ENCODE measurements around the gene SPATA45. TPM values are rescaled to one million over a fixed set of nuclear protein-coding genes. Genes with fewer than 3 reads are reported as not detected.
"Not testable (repeated sequence)": the region's sequence is repeated elsewhere in the genome, so short reads cannot be mapped to it uniquely, and the experiment has no call there.

Gene SPATA45
- total and polyA plus RNA-seq, 5 donors: not detected

DNA sequence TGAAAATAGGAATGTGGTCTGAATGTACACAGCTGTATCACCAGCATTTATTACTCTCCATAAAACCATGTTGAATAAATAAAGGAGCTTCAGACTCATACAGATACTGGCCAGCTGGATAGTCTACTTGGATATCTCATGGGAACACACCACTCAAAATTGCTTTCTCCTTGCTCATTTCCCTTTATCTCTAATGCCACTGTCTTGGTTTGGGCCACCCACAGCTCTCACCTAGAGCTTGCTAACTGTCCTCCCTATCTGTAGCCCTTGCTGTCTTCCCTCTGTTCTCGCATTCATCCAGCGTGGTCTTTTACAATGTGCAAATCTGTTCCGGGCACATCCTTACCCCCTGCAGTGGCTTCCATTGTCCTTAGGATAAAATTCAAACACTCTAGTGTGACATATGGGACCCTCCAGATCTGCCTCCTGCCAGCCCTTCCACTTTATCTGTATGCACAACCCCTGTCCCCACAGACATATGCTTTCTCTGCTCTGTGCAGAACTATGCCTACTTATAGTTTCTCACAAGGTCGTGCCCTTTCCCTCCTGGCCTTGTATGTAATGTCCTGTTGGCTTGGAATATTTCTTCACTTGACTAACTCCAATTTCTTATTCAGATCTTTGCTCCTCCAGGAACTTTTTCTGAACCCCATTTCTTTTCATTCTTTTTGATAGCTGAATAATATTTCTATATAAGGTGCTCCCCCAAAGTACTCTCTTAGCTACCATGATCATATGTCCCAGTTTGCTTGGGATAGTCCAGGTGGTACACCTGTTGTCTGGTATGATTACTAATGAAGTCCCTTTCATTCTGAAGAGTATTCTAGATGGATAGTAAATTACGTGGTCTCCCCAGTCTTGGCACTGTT, 13.5 kb upstream of the SPATA45 start:
- Histone ChIP-seq H3K9me3 (ENCODE audit: control insufficient read depth, low read length) (no peaks in the 10 kb centered on the region), H3K27me3 (ENCODE audit: control insufficient read depth, insufficient read depth) (no peaks in the 10 kb centered on the region), H3K27ac (ENCODE audit: low read length) (no peak overlapping the region), H3K4me3 (ENCODE audit: low read length) (no peak overlapping the region), H3K4me1 (ENCODE audit: control insufficient read depth, insufficient read depth, low read length) (peaks cover 5% of the 10 kb centered on the region)
- no peak for ATAC-seq
- 81% methylated on average over 5 of the region's 5 CpGs for WGBS
- DNase-seq: no peak
- intact Hi-C loops (cut with DNase I): no loop called here

DNA sequence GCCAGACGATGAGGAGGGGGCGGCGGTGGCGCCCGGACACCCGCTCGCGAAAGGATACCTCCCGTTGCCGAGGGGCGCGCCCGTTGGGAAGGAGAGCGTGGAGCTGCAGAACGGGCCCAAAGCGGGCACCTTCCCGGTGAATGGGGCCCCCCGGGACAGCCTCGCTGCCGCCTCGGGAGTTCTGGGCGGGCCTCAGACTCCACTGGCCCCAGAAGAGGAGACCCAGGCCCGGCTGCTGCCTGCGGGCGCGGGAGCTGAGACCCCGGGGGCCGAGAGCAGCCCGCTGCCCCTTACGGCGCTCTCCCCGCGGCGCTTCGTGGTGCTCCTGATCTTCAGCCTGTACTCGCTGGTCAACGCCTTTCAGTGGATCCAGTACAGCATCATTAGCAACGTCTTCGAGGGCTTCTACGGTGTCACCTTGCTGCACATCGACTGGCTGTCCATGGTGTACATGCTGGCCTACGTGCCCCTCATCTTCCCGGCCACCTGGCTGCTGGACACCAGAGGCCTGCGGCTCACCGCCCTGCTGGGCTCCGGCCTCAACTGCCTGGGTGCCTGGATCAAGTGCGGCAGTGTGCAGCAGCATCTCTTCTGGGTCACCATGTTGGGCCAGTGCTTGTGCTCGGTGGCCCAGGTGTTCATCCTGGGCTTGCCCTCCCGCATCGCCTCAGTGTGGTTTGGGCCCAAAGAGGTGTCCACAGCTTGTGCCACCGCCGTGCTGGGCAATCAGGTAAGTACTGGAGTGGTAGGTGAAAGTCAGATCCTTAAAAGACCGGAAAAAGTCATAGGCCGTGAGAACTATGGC, 11.2 kb upstream of the SPATA45 start:
- ATAC-seq (peak; percentile 39 to 48), DNase-seq (peak; percentile 16 to 60 (median 55))
- Histone ChIP-seq H3K27ac (ENCODE audit: low read length) (peak overlapping the region; percentile 47), H3K4me3 (ENCODE audit: low read length) (peak overlapping the region; percentile 79), H3K27me3 (ENCODE audit: control insufficient read depth, insufficient read depth) (no peaks in the 10 kb centered on the region), H3K4me1 (ENCODE audit: control insufficient read depth, insufficient read depth, low read length) (peaks cover 5% of the 10 kb centered on the region), H3K9me3 (ENCODE audit: control insufficient read depth, low read length) (no peaks in the 10 kb centered on the region)
- intact Hi-C loops (cut with DNase I): no loop called here
- WGBS: 4% methylated on average over 54 of the region's 54 CpGs

GRCh38 chr1:212857992-212858460, 10.6 kb upstream of the SPATA45 start, which contains the start of gene FLVCR1:
Gene FLVCR1, plus strand, starts transcription at chr1:212858275. Its CDS starts 178 bp downstream, at chr1:212858453.
- intact Hi-C loops (cut with DNase I): no loop called here
- ATAC-seq: peak; percentile 100

GRCh38 chr1:212856755-212857154, 9.3 kb upstream of the SPATA45 start:
- DNase-seq (no peak), ATAC-seq (no peak)
- Histone ChIP-seq H3K27ac (ENCODE audit: low read length) (no peak overlapping the region), H3K4me1 (ENCODE audit: control insufficient read depth, insufficient read depth, low read length) (peaks cover 5% of the 10 kb centered on the region), H3K9me3 (ENCODE audit: control insufficient read depth, low read length) (no peaks in the 10 kb centered on the region), H3K4me3 (ENCODE audit: low read length) (no peak overlapping the region), H3K27me3 (ENCODE audit: control insufficient read depth, insufficient read depth) (no peaks in the 10 kb centered on the region)
- 94% methylated on average over 16 of the region's 16 CpGs for WGBS
- intact Hi-C loops (cut with DNase I): no loop called here

More at GRCh38 chr1:212857992-212858460, 10.6 kb upstream of the SPATA45 start, which contains the start of gene FLVCR1:
- Histone ChIP-seq H3K4me1 (ENCODE audit: control insufficient read depth, insufficient read depth, low read length) (peaks cover 5% of the 10 kb centered on the region), H3K9me3 (ENCODE audit: control insufficient read depth, low read length) (no peaks in the 10 kb centered on the region), H3K4me3 (ENCODE audit: low read length) (peak within 1 kb of the TSS; percentile 79), H3K27me3 (ENCODE audit: control insufficient read depth, insufficient read depth) (no peaks in the 10 kb centered on the region), H3K27ac (ENCODE audit: low read length) (peak within 1 kb of the TSS; percentile 75)
- peak; percentile 98 to 99 (median 99) for DNase-seq
- WGBS: under 1% methylated on average over 54 of the region's 54 CpGs

DNA sequence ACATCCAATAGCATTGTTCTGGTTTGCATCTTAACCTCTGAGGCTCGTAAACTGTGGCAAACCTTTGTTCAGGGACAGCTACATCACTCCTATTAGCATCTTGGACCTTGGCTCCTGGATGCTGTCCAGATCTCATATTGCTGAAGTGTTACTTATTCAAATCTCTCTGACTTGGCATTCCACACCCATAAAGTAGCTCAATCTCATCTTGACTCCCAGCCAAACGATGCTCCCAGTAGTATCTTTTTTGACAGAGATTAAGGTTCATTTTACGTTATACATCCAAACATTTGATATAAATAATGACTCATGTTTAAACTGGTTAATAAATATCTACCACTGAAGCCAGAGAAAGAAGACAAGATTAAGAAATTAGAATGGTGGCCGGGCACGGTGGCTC, 6.2 kb upstream of the SPATA45 start:
- no peak overlapping the region for H3K4me3 ChIP-seq (ENCODE audit: low read length)
- WGBS: 72% methylated on average over 5 of the region's 5 CpGs
- no peak overlapping the region for H3K27ac ChIP-seq (ENCODE audit: low read length)
- no peak for DNase-seq
- H3K27me3 ChIP-seq (ENCODE audit: control insufficient read depth, insufficient read depth): no peaks in the 10 kb centered on the region
- H3K4me1 ChIP-seq (ENCODE audit: control insufficient read depth, insufficient read depth, low read length): peaks cover under 1% of the 10 kb centered on the region
- intact Hi-C loops (cut with DNase I): no loop called here
- no peak for ATAC-seq
- H3K9me3 ChIP-seq (ENCODE audit: control insufficient read depth, low read length): no peaks in the 10 kb centered on the region

- Histone ChIP-seq H3K27ac (ENCODE audit: low read length) (no peak overlapping the region), H3K4me3 (ENCODE audit: low read length) (no peak overlapping the region), H3K4me1 (ENCODE audit: control insufficient read depth, insufficient read depth, low read length) (no peaks in the 10 kb centered on the region), H3K27me3 (ENCODE audit: control insufficient read depth, insufficient read depth) (no peaks in the 10 kb centered on the region), H3K9me3 (ENCODE audit: control insufficient read depth, low read length) (no peaks in the 10 kb centered on the region)
- intact Hi-C loops (cut with DNase I): no loop called here
- WGBS: 88% methylated on average over 5 of the region's 5 CpGs
- DNase-seq (no peak), ATAC-seq (no peak)
Measured at GRCh38 chr1:212852105-212852688, 4.7 kb upstream of the SPATA45 start.

DNA sequence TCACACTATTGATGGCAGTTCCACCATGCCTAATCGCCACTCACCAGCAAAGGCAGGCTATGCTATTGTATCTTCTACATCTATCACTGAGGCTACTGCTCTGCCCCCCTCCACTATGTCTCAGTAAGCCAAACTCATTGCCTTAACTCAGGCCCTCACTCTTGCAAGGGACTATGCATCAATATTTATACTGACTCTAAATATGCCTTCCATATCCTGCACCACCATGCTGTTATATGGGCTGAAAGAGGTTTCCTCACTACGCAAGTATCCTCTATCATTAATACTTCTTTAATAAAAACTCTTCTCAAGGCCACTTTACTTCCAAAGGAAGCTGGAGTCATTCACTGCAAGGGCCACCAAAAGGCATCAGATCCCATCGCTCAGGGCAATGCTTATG, 2.9 kb downstream of the SPATA45 start:
- ATAC-seq; DNase-seq; H3K4me1 ChIP-seq (ENCODE audit: control insufficient read depth, insufficient read depth, low read length); intact Hi-C loops (cut with DNase I); H3K27me3 ChIP-seq (ENCODE audit: control insufficient read depth, insufficient read depth); H3K27ac ChIP-seq (ENCODE audit: low read length); H3K9me3 ChIP-seq (ENCODE audit: control insufficient read depth, low read length); H3K4me3 ChIP-seq (ENCODE audit: low read length): not testable (repeated sequence)
- WGBS: 75% methylated on average over 3 of the region's 3 CpGs

GRCh38 chr1:212838145-212838544, 9.3 kb downstream of the SPATA45 start:
- no peaks in the 10 kb centered on the region for H3K9me3 ChIP-seq (ENCODE audit: control insufficient read depth, low read length)
- intact Hi-C loops (cut with DNase I): no loop called here
- no peak overlapping the region for H3K27ac ChIP-seq (ENCODE audit: low read length)
- no peak for DNase-seq
- no peaks in the 10 kb centered on the region for H3K4me1 ChIP-seq (ENCODE audit: control insufficient read depth, insufficient read depth, low read length)
- no peaks in the 10 kb centered on the region for H3K27me3 ChIP-seq (ENCODE audit: control insufficient read depth, insufficient read depth)
- WGBS: 92% methylated on average over 5 of the region's 5 CpGs
- no peak overlapping the region for H3K4me3 ChIP-seq (ENCODE audit: low read length)
- ATAC-seq: no peak

DNA sequence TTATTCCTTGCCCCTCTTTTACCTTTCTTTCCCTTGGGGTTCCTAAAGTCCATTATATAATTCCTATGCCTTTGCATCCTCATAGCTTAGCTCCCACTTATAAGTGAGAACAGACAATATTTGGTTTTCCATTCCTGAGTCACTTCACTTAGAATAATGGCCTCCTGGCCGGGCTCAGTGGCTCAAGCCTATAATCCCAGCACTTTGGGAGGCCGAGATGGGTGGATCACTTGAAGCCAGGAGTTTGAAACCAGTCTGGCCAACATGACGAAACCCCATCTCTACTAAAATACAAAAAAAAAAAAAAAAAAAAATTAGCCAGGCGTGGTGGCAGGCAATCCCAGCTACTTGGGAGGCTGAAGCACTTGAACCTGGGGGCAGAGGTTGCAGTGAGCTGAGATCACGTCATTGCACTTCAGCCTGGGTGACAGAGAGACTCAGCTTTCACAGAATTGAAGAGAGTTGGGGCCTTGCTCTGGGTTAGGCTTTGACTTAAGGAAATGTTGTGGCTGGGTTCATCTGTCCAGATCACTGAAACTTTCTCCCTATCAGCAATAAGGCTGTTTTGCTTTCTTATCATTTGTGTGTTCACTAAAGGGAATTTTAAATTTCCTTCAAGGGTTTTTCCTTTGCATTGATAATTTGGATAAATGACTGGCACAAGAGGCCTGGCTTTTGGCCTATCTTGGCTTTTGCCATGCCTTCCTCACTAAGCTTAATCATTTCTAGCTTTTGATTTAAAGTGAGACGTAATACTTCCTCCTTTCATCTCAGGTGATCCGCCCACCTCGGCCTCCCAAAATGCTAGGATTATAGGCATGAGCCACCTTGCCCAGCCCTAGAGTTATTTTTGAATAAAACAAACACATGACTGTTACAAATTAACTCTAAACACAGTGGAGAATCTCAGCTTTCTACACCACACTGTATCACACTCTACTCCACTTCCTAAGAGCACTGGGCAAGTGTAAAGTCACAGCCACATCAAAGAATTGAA, 13.9 kb downstream of the SPATA45 start:
- H3K4me3 ChIP-seq (ENCODE audit: low read length); H3K9me3 ChIP-seq (ENCODE audit: control insufficient read depth, low read length); H3K27ac ChIP-seq (ENCODE audit: low read length); ATAC-seq; H3K27me3 ChIP-seq (ENCODE audit: control insufficient read depth, insufficient read depth); intact Hi-C loops (cut with DNase I); H3K4me1 ChIP-seq (ENCODE audit: control insufficient read depth, insufficient read depth, low read length); DNase-seq: not testable (repeated sequence)
- WGBS: 82% methylated on average over 8 of the region's 8 CpGs

- Histone ChIP-seq H3K4me3 (ENCODE audit: low read length) (no peak overlapping the region), H3K4me1 (ENCODE audit: control insufficient read depth, insufficient read depth, low read length) (no peaks in the 10 kb centered on the region), H3K27me3 (ENCODE audit: control insufficient read depth, insufficient read depth) (no peaks in the 10 kb centered on the region), H3K27ac (ENCODE audit: low read length) (no peak overlapping the region), H3K9me3 (ENCODE audit: control insufficient read depth, low read length) (peaks cover 2% of the 10 kb centered on the region)
- DNase-seq (no peak), ATAC-seq (no peak)
- intact Hi-C loops (cut with DNase I): no loop called here
- 71% methylated on average over 2 of the region's 2 CpGs for WGBS
Measured at GRCh38 chr1:212828395-212828794, 19.1 kb downstream of the SPATA45 start.

All from right cardiac atrium (tissue), 5 donors.